ENCODE measurements around the gene BMPR1A.

DNA sequence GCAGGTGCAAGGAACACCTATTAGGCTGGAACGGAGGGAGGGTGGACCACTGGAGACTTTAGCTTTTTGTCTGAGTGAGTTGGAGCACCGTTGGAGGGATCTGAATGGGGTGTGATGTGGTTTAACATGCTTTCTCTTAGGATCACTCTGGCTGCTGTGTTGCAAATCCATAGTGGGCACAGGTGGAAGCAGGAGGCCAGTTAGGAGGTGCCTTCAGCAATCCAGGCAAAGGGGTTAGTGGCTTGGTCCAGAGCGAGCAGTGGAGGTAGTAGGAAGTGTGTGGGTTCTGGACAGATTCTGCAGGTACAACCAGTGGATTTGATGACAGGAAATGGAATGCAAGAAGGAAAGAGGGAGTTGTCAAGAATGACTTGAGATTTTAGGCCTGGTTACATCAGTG is 106.0 kb downstream of the BMPR1A start:
- TF ChIP-seq CTCF (IDR thresholded peaks at IDR 0.05), result no peak
- no peak for TF ChIP-seq POLR2A (IDR thresholded peaks at IDR 0.05)

Data from esophagus squamous epithelium (tissue), 4 donors.